GM11168 (cell line): Measurements from ENCODE around the gene ME3.

ENCODE experiments used
- in situ Hi-C: fragments of 300-500 bp; cut with MboI; formaldehyde crosslinking; loops from one replicate; pipeline ENCODE4 v1.12.0; 2022; ENCODE audit warnings: low sequenced_read_pairs; ENCODE audit not compliant: unreplicated experiment

ME3 gene

DNA sequence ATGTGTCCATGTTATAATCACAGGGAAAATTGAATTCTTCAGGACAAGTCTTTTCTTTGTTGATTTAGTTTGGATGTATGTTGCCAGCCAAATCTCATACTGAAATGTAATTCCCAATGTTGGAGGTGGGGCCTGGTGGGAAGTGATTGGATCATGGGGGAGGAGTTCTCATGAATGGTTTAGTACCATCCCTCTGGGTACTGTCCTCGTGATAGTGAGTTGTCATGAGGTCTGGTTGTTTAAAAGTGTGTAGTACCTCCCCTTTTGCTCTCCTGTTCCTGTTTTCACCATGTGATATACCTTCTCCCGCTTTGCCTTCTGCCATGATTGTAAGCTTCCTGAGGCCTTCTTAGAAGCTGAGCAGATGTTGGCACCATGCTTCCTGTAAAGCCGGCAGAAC, 197.4 kb downstream of the ME3 start:
- in situ Hi-C loops: no loop called here

DNA sequence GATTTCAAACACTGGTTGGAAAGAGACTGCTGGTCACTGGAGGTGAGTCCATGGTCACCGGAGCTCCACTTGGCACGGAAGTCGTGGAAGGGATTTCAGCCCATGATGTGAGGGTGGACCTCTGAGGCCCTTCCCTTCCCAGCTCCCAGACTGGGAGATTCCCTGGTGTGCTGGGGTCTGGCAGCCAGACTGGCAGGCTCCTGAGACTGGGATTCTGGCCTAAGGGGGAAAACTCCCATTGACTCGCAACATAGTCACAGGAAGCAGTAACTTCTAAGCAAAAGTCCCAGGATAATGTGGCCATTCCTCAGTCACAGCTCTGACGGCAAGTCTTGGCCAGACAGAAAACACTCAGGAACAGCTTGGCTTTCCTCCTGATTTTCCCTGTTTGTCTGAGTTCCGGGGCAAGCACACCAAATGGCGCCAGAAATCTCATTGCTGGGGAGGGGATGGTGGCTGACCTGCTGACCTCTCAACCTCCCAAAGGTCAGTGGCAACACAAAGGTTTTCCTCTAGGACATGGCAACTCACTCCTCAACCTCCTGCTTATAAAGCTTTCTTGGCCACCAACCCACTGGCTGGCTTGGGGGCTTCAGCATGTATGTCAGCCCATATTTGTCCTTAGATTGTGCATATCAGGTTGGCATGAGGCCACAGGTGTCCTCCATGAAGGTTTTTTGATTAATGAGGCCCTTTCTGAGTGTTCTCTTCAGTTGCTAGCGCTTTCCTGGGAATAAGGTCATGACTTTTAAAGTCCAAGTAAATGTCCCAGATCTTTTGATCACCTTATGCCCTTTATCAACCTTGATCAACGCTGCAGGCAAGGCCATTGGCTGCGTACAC, 198.2 kb downstream of the ME3 start:
- in situ Hi-C loops: no loop called here

DNA sequence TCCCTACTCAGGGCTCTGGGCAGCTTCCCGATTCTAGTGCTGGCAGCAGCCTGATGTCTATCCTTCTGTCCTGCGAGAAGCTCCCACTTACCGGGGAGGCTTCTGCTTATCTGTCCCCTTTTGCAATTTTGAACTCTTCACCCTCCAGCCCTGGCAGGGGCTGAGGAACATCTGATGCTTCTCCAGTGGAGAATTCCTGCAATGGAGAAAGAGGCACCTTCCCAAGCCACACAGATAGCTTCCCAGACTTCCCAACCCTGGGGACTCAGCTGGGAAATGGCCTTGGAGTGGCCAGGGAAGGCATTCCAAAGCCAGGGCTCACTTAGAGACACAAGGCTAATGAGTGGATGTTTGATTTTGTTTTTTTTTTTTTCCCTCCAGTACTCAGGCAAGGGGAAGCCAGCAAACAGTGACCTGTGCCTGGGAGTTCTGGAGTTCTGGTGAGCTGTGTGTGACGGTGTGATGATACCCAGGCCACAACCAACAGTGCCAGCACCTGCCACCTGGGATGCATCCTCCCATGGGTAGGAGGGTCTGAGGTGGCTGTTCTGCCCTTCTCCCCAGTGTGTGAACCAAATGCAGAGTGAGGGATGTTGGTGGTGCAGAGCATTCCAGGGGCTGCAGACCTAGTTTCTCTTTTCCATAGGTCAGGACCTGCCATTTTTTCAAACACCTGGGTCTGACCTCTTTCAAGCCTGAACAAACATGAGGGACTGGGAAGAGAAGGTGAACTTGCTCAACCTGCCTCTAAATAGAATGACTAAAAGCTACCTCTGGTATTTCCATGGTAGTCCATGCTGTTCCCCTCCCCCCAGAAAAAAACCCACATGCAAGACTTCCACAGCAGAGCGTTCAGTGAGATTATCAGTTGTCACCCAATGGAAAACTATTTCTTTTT, 202.7 kb downstream of the ME3 start:
- in situ Hi-C loops: no loop called here

DNA sequence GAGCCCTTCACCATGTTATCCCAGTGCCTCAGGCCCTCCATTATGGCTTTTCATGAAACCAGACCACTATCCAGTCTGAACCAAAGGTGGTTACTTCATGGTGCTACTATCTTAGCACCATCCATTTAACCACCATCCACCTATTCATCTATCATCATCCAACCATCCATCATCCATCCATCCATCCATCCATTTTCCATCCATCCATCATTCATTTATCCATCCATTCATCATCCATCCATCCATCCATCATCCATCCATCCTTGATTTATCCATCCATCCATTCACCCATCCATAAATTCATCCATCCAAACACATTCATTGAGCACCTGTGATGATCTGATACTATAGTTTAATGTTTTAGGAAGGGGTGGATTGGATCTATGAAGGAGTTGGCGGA, 204.2 kb downstream of the ME3 start:
- in situ Hi-C loops: no loop called here

DNA sequence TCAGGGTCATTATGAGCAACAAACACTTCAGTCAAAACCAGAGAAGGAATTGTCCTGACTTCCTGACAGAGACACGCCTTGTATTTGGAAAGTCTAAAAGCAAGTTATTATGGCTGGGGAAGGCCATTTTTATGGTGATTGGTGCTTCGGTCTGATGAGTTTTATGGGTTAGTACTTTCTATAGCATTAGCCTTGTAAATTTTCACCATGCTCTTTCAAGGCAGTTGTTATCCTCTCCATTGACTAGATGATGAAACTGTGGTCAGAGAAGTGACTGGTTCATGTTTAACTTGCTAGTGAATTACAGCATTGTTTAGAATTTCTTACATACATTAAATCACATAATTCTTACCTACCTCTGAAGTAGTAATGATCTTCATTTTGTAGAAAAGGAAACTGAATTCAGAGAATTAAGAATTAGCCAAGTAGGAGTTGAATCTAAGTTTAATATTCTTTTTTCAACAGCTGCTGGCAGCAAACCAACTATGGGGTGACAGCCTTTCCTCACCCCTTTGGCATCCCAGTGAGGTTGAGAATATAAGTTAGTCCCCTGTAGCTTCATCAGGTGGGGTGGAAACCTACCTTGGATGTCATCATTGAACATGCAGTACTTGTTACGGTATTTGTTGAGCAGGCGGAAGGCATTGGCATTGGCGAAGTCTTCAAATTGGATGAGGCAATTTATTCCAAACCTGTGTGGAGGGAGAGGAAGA, 207.8 kb downstream of the ME3 start:
- in situ Hi-C loops: no loop called here

DNA sequence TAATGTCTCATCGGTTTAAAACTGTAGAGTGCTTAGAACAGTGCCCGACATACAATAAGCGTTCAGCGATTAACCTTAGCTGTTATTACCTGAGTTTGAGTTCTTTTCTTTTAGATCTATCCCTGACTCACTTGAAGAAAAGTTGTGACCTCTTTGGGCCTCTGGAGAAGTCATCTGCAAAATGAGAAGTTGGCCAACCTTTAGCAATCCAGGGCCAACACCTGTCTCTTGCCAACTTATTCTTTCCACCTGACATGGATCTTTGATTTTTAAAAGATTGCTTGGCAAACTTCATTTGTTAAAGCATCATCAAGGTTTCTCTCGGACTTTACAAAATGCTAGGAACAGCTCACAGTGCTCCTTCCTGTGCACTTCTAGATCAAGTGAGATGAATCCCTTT, 208.5 kb downstream of the ME3 start:
- in situ Hi-C loops: no loop called here

DNA sequence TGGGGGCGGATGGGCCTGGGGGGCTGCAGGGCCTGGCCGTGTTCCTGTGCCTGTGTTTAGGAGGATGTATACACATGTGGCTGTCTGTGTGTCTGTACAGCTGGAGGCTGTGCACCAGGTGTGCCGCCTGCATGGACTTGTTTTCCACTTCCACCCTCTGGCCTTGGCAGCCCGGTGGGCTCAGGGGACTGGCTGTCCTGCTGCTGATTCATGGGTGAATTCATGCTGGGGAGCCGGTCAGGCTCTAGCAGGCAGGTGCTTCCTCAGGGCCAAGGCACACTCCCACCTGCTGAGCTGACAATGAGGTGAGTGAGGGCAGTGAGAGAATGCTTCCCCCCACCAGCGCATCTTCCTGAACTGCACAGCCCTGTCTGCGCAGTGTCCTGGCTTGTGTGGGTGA, 209.3 kb downstream of the ME3 start:
- in situ Hi-C loops: no loop called here

DNA sequence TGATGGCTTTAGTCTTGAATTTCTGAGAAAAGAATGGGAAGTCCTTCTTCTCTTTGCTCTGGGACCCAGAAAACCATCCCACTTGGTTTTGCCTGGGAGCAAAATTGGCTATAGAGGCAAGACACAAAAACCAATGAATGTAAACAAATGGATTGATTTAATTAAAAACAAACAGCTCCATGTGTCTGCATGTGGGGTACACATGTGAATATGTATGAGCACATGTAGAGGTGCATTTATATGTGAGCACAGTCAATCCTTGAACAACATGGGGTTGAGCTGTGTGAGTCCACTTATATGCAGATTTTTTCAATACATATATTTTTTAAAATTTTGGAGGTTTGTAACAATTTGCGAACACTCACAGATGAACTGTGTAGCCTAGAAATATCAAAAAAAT, 210.5 kb downstream of the ME3 start:
- in situ Hi-C loops: no loop called here

DNA sequence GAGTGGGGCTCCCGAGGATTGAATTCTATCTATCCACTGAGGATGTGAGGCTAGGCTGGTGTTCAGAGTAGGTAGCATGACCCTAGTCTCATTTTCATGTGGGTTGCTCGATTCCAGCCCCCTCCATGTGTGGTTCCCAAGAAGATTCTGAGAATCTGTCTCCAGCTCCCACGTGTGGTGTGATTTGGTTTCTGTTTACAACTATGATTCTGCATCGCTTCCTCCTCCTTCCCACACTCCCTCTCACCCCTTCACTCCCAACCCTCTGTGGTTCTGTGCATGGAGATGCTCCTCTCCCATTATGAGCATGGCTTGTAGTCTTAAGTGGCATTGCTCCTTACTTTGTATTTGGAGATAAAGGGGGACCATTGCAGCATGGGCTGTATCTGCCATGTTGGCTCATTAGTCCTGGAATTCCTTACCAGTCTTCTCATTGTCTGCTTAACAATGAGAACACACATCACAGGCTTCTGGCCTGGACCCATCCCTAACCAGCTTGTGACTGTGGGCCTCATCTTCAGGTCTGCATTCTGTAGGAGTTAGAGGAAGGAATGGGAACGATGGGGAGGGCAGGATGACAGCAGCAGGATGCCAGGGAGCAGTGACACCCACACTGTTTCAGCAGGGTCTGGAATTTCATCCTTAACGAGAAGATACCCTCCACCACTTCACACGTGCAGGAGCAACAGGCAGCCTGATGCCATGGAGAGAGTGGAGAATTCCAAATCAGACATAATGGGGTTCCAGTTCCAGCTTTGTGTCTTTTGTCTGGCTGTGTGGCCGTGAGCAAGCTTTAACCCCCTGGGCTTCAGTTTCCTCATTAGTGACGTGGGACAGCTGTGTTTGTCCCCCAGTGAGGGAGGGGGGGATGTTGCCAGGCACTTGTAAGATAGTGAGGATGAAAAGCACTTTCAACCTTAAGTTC, 211.7 kb downstream of the ME3 start:
- in situ Hi-C loops: no loop called here

DNA sequence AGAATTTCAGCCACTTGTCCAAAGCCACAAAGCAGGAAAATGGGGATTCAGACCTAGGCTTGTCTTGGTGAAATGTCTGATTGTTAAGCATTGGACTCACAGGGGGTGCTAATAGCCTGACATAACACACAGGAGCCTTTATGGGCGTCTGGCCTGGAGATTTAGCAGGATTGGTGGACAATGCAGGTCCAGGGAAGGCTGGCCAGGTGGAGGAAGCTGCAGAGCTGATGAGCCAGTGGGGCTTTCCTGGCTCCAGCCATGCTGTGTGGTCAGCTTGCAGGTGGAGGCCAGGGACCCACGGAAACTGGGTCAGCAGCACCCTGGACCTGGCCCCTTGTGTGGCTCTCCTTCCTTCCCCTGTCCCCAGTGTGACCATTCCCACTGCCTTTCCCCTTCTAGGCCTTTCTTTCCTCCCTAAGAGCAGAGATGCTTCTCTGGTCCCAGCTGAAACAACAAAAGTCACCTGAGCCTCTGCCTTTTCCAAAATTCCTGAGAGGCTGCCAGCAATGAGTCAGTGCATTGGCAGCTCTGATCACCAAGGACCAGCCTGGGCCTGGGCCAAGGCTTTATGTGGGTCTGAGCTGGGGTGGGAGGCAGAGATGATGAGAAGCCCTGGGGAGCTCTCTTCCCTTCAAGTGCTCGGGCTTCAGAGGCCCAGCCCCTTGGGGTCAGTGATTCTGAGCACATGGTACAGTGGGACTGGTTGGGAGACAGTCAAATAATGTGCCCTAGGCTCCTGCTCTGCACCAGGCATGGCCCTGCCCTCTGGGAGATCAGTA, 212.5 kb downstream of the ME3 start:
- in situ Hi-C loops: loop anchor here (10.0 kb wide), 1 partner anchor 355 kb away; no protein-coding TSS in a partner anchor

DNA sequence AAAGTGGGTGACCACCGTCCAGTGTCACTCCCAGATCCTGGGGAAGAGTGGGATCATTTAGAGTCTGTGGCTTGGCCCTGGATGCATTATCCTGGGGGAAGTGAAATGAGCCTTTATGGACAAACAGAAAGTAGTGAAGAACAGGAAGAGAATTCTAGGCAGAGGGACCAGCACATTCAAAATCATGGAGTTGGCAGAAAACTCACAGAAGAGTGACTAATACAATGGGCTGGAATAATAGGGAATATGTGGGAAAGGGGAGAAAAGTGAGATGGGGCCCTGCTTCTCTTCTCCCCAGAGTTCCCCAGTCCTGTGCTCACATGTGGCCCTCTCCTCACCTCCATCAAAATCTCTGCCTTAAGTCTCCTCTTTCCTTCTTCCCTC, 213.4 kb downstream of the ME3 start:
- in situ Hi-C loops: loop anchor here (10.0 kb wide), 1 partner anchor 356 kb away; no protein-coding TSS in a partner anchor

DNA sequence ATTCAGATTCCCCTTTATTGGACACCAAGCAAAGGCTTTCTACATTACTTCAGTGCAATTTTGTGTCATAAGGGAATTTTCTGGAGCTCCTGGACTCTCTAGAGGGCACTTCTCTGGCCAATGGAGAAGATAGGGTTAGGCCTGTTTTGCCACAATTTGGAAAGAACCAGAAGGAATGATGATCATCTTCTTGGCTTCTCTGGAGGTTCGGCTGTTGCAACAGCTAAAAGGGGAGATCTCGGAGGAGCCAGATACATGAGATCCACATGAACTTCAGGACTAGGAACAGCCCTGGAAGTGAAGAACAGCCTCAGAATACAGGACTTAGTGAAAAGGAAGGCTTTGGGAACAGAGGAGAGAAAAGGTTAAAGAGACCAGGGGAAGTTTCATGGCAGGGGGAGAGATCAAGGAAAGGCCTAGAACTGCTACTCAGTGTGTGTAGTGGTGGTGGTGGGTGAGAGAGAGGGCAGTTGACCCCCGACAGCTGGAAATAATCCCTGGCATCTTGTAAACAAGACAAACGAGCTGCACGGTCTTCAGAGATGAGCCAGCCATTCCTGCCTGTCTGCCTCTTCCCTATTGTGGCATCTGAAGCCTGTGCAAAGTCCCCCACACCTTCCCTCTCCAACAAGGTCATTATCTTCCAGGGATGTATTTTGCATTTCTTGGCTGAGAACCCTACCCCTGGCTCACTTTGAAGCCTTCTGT, 214.0 kb downstream of the ME3 start:
- in situ Hi-C loops: loop anchor here (10.0 kb wide), 1 partner anchor 356 kb away; no protein-coding TSS in a partner anchor

DNA sequence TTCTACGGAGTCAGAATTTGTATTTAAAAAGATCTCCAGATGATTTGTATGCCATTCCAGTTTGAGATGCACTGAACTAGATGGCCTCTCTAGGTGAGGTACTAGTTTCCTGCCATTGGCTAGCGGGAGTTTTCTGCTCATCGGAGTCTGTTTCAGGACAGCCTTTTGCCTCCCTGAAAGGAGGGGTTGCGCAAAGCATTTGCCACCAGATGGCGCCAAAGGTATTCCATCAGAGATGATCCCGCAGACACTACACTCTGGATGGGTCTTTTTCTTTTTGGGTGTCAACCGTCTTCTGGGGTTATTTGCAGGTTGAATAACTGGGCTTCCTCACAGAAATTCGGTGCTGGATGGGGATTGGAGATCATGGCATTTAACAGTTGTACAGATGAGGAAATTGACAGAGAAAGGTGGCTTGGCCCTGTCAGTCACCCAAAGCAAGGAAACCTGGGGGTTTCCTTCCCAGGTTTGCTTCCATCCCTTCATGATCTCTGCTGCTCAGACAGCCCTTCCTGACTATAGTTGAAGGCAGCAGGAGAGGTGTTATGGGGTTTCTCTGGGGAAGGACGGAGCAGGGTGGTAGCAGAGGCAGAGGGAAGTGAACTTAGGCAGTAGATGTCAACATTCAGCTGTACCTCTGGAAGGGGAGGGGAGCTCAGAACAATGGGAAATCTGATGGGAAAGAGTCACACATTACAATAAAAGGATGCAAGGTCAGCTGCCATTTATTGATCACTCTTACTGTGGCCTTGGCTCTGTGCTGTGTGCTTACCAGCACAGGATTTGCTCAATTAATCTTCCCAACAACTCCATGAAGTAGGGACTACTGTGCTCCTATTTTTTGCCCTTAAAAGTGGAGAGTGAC, 216.1 kb downstream of the ME3 start:
- in situ Hi-C loops: loop anchor here (10.0 kb wide), 1 partner anchor 358 kb away; no protein-coding TSS in a partner anchor

DNA sequence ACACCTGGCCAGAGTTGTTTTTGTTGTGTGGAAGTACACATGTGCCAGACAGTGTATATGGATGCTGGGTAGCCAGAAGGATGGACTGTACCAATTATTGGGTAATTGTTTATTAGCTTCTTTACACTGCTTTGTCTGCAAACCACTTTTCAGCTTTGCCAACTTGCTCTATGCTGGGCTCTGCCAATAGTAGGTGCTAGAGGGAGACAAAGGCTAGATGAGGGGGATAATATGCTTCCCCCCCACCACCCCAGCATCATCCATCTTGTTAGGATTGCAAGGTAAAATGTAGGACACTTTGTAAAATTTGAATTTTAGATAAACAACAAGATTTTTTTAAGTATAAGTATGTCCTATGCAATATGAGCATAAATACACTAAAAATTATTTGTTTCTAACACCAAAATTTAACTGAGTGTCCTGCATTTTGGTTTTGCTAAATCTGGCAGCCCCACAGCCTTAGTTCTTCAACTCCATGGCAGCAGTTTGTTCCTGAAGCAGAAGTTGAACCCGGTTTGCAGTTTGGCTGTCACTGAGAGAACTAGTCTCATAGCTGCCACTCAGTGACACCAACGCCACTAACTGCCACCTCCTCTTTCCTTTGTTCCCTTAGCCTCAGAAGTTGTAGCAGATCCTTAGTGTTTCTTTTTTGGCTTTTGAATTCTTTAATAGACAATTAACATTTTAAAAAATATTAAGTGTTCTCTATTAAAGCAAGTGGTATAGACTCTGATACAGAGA, 219.0 kb downstream of the ME3 start:
- in situ Hi-C loops: loop anchor here (10.0 kb wide), 1 partner anchor 361 kb away; no protein-coding TSS in a partner anchor

DNA sequence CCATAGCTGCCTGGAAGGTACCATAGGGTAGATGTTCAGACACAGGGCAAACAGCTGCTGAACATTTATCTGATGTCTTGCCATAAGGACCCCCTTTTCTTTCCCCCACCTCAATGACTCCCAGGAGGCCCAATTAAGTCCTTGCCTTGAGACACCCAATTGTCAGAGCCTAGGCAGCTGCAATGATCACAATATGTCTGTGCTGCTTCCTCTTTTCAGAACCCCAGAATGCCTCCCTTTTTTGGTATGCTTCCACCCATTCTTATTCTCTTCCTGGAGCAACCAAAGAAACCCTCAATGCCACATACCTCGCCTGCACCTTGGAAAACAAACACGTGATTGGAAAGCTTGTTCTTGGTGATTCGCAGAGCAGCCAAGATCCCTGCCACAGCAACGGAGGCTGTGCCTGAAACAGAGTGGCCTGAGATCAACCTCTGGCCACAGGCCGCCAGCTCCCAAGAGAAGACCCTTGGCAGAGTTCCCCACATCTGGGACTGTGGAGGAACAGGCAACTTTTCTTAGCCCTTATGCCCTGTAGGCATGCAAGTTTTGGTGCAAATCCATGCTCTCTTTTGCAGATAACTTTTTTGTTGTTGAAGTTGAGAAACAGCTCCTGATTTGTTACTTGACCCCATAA, 222.3 kb downstream of the ME3 start:
- in situ Hi-C loops: loop anchor here (10.0 kb wide), 1 partner anchor 365 kb away; no protein-coding TSS in a partner anchor
